Melanocyte of skin (primary cell): ENCODE results near the gene TSSC4. TPM values are rescaled to one million over a fixed set of nuclear protein-coding genes. Genes with fewer than 3 reads are reported as not detected.

ENCODE experiments used
- small RNA-seq, 2 donors: library from RNA; depleted of rRNA; stranded (forward); fragments of <200 nt; gene quantifications; one replicate each; pipeline ENCODE3, GENCODE V24; 2012
- total RNA-seq, 2 donors: library from RNA; depleted of rRNA; stranded (reverse); fragments of >200 nt; gene quantifications; 2 replicates each; pipeline ENCODE4 v1.2.3, GENCODE V29; 2012

Gene TSSC4
- total RNA-seq: 10 to 100 TPM; 38.2 to 47.6 TPM

DNA sequence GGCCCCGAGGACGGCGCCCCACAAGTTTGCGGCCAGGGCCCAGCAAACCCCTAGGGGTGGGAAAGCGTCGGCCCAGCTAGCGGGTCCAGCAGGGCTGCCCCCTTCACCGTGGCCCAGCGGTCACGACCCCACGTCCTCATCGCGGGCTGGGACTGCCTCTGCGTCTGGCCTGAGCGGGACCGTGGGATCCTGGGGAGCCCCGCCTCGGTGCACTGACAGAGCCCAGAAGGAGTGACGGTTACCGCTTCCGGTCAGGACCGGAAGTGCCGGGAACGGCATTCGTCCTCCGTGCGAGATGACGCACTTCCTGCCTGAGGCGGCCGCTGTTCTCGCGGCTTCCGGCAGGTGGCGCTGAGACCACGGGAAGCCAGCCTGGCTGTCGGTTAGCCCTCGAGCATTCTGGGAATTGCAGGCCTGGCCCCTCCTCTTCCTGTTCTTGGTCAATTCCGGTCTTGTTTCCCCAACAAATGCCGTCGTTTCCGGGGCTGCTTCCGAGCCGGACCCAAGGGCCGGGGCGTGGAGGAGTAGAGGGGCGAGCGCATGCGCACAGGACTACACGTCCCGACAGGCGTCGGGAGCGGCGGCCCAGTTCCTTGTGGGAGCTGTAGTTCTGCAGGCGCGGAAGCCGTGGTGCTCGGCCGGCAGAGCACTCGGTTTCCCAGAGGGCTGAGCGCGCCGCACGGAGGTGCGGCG, at the start of gene TSSC4:
TSS of gene TSSC4 (plus strand) at position 682 of the 693 bp plus-strand sequence. CDS start 1,884 bp downstream, outside the sequence.

DNA sequence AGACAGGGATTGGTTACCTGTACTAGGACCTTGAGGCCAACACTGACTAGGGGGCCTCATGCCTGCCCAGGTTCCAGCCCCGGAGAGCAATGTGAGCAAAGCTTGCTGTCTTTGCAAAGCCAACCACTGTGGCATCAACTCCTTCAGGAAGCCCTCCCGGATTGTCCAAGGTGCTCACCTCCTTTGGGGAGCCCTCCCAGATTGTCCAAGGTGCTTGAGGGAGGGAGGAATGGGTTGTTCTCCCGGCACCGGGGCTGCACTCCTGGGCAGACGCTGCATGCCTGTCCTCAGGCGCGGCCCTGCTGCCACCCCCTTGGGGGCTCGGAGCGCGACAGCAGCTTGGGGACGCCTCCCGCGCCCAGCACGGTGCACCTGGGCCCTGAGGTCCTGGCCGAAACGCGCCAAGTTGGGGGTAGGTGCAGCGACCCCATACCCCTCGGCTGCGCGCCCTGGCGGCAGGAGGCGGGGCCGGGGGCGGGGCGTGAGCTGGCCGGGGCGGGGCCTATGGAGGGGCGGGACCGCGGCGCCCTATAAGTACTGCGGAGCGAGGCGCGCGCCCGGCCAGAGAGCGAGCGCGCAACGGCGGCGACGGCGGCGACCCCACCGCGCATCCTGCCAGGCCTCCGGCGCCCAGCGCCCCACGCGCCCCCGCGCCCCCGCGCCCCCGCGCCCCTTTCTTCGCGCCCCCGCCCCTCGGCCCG, 23.6 kb upstream of the TSSC4 start, which contains the start of gene CD81:
TSS of gene CD81 (plus strand) at position 560 of the 701 bp plus-strand sequence. CDS start 240 bp downstream, outside the sequence.

DNA sequence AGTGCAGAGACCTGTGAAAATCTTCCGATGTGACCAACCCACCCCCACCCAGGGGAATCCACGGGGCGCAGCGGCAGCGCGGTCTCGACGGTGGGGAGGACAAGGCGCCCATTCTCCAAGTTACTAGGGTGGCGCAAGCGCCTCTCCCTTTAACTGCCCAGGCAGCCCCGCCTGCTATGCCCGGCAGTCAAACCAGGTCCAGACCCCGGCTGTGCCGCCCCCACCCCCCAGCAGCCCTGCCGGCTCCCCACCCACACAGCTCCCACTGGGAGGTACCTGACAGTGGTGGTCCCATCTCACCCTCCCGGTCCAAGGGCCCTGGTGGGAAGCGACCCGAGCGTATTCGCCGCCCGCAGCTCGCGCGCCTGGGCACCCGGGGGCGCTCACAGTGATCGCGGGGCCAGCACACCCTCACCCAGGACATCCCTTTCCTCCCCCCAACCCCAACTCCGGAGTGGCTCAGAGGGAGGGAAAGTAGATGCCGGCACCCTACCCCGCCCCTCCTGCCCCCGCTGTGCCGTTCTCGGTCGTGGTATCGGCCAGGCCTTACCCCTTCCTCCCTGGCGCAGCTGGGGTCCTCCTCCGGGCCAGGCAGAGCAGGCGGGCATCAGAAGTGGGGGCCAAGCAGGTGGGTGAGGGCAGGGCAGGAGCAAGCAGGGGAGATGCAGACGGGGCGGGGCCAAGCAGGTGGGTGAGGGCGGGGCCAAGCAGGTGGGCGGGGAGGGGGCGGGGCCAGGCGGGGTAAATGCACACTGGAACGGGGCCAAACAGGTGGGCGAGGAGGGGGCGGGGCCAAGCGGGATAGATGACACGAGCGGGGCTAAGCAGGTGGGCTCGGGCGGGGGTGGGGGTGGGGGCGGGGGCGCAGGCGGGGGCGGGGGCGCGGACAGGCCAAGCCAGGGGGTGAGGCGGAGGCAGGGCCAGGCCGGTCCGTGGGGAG, 43.6 kb downstream of the TSSC4 start, which contains the start of gene TRPM5:
TSS of gene TRPM5 (minus strand) at position 634 of the 940 bp plus-strand sequence. CDS start 21,478 bp downstream, outside the sequence.

GRCh38 chr11:2444821-2445745, 44.5 kb downstream of the TSSC4 start, which contains the start of gene KCNQ1:
TSS of gene KCNQ1 (plus strand) at chr11:2445008. CDS start at chr11:2445099, 91 bp downstream.

Small RNAs within 50 kb of the gene (small RNA-seq; reads per million reads assigned to genes)
- gene RF00019: 0 reads per million in 2 donors

Other genes with a start within 250 kb of the TSSC4 start
- not detected for gene INS, start 239.5 kb upstream of the TSSC4 start, total RNA-seq
- not detected for gene TH, start 228.9 kb upstream of the TSSC4 start, total RNA-seq
- not detected for gene ASCL2, start 130.2 kb upstream of the TSSC4 start, total RNA-seq
- gene C11orf21, start 98.8 kb upstream of the TSSC4 start, total RNA-seq: not detected
- gene TSPAN32, start 98.7 kb upstream of the TSSC4 start, total RNA-seq: under 1 TPM in 1 of 2 donors, not detected in 1; 0.34 TPM
- gene CD81, start 23.4 kb upstream of the TSSC4 start, total RNA-seq: 100 to 1,000 TPM; 213 to 260 TPM
- not detected for gene TRPM5, start 43.8 kb downstream of the TSSC4 start, total RNA-seq
- not detected for gene KCNQ1, start 44.3 kb downstream of the TSSC4 start, total RNA-seq